PC-3 (cell line): ENCODE data around the gene DGKD. TPM values are rescaled to one million over a fixed set of nuclear protein-coding genes. Genes with fewer than 3 reads are reported as not detected.

Experiments
- ATAC-seq: fragments of 200-7000 bp; cut with Tn5 transposase; 2 replicates; pipeline ENCODE4 v1.9.1; 2020; ENCODE audit warnings: mild to moderate bottlenecking, moderate library complexity
- BruUV-seq: library from RNA; stranded (reverse); fragments of 400-500 nt; replicated peaks from 2 replicates; lab custom pipeline; 2021; lab: Mats Ljungman, UMichigan
- CTCF ChIA-PET: fragments of 300-600 bp; sonication (Branson Sonifier 250); formaldehyde crosslinking; loops from one replicate; lab custom pipeline; 2022; ENCODE audit warnings: antibody characterized with exemption; lab: Charles Lee
- POLR2A ChIA-PET: fragments of 300-600 bp; sonication (Branson Sonifier 250); formaldehyde crosslinking; loops from one replicate; lab custom pipeline; 2022; ENCODE audit warnings: antibody characterized with exemption; ENCODE audit not compliant: unreplicated experiment; lab: Charles Lee
- DNase-seq: peaks from one replicate; pipeline ENCODE4 v3.0.0-alpha.2; 2015
- H2AFZ ChIP-seq: fragments of 300-600 bp; sonication (generic); 2 replicates; pipeline ENCODE4 v1.6.0; 2016; ENCODE audit warnings: antibody characterized with exemption, low read length
- H3F3A ChIP-seq: fragments of 300-600 bp; sonication (generic); one replicate; pipeline ENCODE4 v1.6.0; 2017; ENCODE audit warnings: antibody characterized with exemption, low read length, control low read depth, mild to moderate bottlenecking; ENCODE audit not compliant: unreplicated experiment
- H3K27ac ChIP-seq: fragments of 300-600 bp; sonication (generic); 2 replicates; pipeline ENCODE4 v1.5.1; 2016; ENCODE audit warnings: mild to moderate bottlenecking, low read length
- H3K27me3 ChIP-seq: fragments of 300-600 bp; sonication (generic); 2 replicates; pipeline ENCODE4 v1.6.1; 2016; ENCODE audit warnings: low read length, mixed read lengths
- H3K36me3 ChIP-seq: fragments of 300-600 bp; sonication (generic); 2 replicates; pipeline ENCODE4 v1.6.1; 2016; ENCODE audit warnings: low read depth, mixed run types, low read length, mixed read lengths
- H3K4me1 ChIP-seq: fragments of 300-600 bp; sonication (generic); 2 replicates; pipeline ENCODE4 v1.5.1; 2016; ENCODE audit warnings: low read length; ENCODE audit not compliant: insufficient read depth
- H3K4me2 ChIP-seq: fragments of 300-600 bp; sonication (generic); 2 replicates; pipeline ENCODE4 v1.6.0; 2016; ENCODE audit warnings: low read length
- H3K4me3 ChIP-seq: fragments of 300-600 bp; sonication (generic); 2 replicates; pipeline ENCODE4 v1.5.1; 2016; ENCODE audit warnings: mild to moderate bottlenecking, low read length, mixed read lengths
- H3K79me2 ChIP-seq: fragments of 300-600 bp; sonication (generic); 2 replicates; pipeline ENCODE4 v1.6.1; 2017; ENCODE audit warnings: low read length, mixed read lengths
- H3K9ac ChIP-seq: fragments of 300-600 bp; sonication (generic); 2 replicates; pipeline ENCODE4 v1.6.0; 2016; ENCODE audit warnings: mild to moderate bottlenecking, low read length
- H3K9me2 ChIP-seq: fragments of 300-600 bp; sonication (generic); replicated peaks from 2 replicates; pipeline ENCODE4 v1.6.1; 2016; ENCODE audit warnings: mixed run types, low read length, mixed read lengths
- H3K9me3 ChIP-seq: fragments of 300-600 bp; sonication (generic); 2 replicates; pipeline ENCODE4 v1.6.1; 2016; ENCODE audit warnings: low read length, mixed read lengths
- H4K20me1 ChIP-seq: fragments of 300-600 bp; sonication (generic); 2 replicates; pipeline ENCODE4 v1.6.1; 2016; ENCODE audit warnings: low read length, mixed read lengths
- EZH2 ChIP-seq: fragments of 300-600 bp; sonication (generic); IDR thresholded peaks from one replicate; pipeline ENCODE4 v1.6.1; 2017; ENCODE audit warnings: antibody characterized with exemption, mild to moderate bottlenecking, low read length; ENCODE audit not compliant: unreplicated experiment
- EZH2phosphoT487 ChIP-seq: fragments of 300-600 bp; sonication (generic); IDR thresholded peaks from 2 replicates; pipeline ENCODE4 v1.6.1; 2018; ENCODE audit warnings: mild to moderate bottlenecking, antibody characterized with exemption, low read length, borderline replicate concordance
- intact Hi-C: fragments of 100-400 bp; cut with micrococcal nuclease; formaldehyde crosslinking; loops from 2 replicates; pipeline ENCODE4 v1.9.0; 2023
- total RNA-seq: library from RNA; depleted of rRNA; stranded (reverse); fragments of >200 nt; gene quantifications from 2 replicates; pipeline ENCODE4 v1.2.3, GENCODE V29; 2014
- TF ChIP-seq, protein P1 (sequence below): fragments of 300-600 bp; sonication (generic); conservative IDR thresholded peaks from 2 replicates; pipeline ENCODE4 v1.5.1; 2017; ENCODE audit warnings: antibody characterized with exemption, low read depth, mild to moderate bottlenecking, low read length

DGKD gene
- total RNA-seq, 1 experiment from 2014 or later: 23.3 TPM

DNA sequence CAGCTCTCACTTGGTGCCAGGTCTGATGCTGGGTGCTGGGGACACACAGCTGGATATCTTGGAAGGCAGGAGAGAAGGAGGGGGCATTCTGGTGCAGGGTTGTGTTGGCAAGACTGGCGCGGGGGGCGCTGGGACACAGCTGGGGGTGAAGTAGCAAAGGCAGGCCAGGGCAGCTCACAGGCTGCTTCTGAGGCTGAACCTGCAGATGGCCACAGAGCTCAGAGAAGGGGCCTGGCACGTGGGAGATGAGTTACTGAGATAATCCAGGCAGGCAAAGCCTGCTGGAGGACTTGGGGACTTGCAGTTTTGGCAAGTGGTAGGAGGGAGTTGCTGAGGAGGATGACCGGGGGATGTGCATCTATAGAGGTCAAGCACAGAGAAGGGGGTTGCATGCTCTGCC is 16.2 kb upstream of the DGKD start:
- Histone ChIP-seq H2AFZ (no peak overlapping the region), H3K79me2 (no peaks in the 10 kb centered on the region), H3F3A (no peaks in the 10 kb centered on the region), H3K27me3 (no peaks in the 10 kb centered on the region), H3K36me3 (no peaks in the 10 kb centered on the region), H3K4me2 (no peak overlapping the region), H3K9ac (no peak overlapping the region), H3K27ac (no peak overlapping the region), H3K4me3 (no peak overlapping the region), H4K20me1 (no peaks in the 10 kb centered on the region), H3K4me1 (no peaks in the 10 kb centered on the region), H3K9me3 (no peaks in the 10 kb centered on the region), H3K9me2 (no peaks in the 10 kb centered on the region)
- BruUV-seq: no TSS peak
- ChIA-PET CTCF (no interaction called here), POLR2A (no interaction called here)
- no peak for ATAC-seq
- no peak for DNase-seq
- intact Hi-C loops: no loop called here
- TF ChIP-seq, protein P1, sequence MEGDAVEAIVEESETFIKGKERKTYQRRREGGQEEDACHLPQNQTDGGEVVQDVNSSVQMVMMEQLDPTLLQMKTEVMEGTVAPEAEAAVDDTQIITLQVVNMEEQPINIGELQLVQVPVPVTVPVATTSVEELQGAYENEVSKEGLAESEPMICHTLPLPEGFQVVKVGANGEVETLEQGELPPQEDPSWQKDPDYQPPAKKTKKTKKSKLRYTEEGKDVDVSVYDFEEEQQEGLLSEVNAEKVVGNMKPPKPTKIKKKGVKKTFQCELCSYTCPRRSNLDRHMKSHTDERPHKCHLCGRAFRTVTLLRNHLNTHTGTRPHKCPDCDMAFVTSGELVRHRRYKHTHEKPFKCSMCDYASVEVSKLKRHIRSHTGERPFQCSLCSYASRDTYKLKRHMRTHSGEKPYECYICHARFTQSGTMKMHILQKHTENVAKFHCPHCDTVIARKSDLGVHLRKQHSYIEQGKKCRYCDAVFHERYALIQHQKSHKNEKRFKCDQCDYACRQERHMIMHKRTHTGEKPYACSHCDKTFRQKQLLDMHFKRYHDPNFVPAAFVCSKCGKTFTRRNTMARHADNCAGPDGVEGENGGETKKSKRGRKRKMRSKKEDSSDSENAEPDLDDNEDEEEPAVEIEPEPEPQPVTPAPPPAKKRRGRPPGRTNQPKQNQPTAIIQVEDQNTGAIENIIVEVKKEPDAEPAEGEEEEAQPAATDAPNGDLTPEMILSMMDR: no peak
- TF ChIP-seq EZH2 (no peak), EZH2phosphoT487 (no peak)

DNA sequence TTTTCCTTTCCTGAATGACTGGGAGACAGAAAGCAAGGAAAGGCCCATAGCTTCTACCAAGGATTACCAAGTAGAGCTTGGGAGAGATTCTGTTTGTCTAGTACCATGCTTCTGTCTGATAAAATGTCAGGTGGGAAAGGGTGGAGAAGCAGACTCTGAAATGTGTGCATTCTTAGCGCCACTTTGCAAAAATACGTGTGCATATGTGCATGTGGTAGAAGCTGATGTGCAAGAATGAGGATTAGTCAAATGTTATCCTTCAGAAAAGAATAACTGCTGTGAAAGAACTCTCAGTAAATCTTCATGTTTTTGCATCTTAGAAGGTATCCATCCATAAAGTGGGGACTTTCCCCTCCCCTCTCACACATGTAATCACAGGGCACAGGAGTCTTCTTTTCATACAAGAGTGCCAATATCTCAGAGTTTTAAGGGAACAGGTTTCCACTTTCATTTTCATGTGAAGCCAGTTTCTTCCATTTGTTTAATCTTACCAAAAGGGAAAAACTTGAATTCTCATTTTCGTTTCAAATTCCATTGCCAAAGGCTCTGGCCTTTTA is 15.4 kb upstream of the DGKD start:
- Histone ChIP-seq H2AFZ (no peak overlapping the region), H3K4me2 (no peak overlapping the region), H3K9ac (no peak overlapping the region), H3K4me3 (no peak overlapping the region), H3F3A (no peaks in the 10 kb centered on the region), H3K27ac (no peak overlapping the region), H3K9me3 (no peaks in the 10 kb centered on the region), H3K79me2 (no peaks in the 10 kb centered on the region), H3K27me3 (no peaks in the 10 kb centered on the region), H3K9me2 (no peaks in the 10 kb centered on the region), H4K20me1 (no peaks in the 10 kb centered on the region), H3K36me3 (no peaks in the 10 kb centered on the region), H3K4me1 (no peaks in the 10 kb centered on the region)
- BruUV-seq: no TSS peak
- ATAC-seq (no peak), DNase-seq (no peak)
- TF ChIP-seq EZH2 (no peak), EZH2phosphoT487 (no peak)
- TF ChIP-seq, protein P1: no peak
- intact Hi-C loops: no loop called here
- ChIA-PET CTCF (no interaction called here), POLR2A (no interaction called here)

DNA sequence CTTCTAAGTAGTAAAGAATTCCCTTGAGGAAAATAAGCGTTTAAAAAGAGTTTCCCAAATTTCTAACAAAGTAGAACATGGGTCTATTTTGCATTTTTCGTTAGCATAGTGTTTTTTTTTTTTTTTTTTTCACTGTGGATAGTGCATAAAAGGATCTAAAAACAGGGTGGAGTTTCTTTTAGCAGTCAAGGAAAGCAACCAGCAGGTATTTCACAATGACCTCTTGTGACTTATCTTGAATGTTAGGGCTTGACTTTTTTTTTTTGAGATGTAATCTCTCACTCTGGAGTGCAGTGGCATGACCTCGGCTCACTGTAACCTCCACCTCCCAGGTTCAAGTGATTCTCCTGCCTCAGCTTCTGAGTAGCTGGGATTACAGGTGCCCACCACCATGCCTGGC is 14.9 kb upstream of the DGKD start:
- Histone ChIP-seq H3K9me2 (no peaks in the 10 kb centered on the region), H3K36me3 (no peaks in the 10 kb centered on the region), H3K4me2 (no peak overlapping the region), H3K27ac (no peak overlapping the region), H3K4me3 (no peak overlapping the region), H3K9me3 (no peaks in the 10 kb centered on the region), H2AFZ (no peak overlapping the region), H3K4me1 (no peaks in the 10 kb centered on the region), H4K20me1 (no peaks in the 10 kb centered on the region), H3F3A (no peaks in the 10 kb centered on the region), H3K27me3 (no peaks in the 10 kb centered on the region), H3K79me2 (no peaks in the 10 kb centered on the region), H3K9ac (no peak overlapping the region)
- BruUV-seq: no TSS peak
- intact Hi-C loops: no loop called here
- ChIA-PET POLR2A (no interaction called here), CTCF (no interaction called here)
- TF ChIP-seq, protein P1: no peak
- TF ChIP-seq EZH2: no peak
- TF ChIP-seq EZH2phosphoT487: no peak
- DNase-seq (no peak), ATAC-seq (no peak)
